NB4 (cell line): ENCODE measurements around the gene TMEM41A.
A peak's percentile ranks its signal among the peaks of the same experiment; 100 is the strongest.
"Not testable (repeated sequence)": the region's sequence is repeated elsewhere in the genome, so short reads cannot be mapped to it uniquely, and the experiment has no call there.

Experiments used
- DNase-seq: peaks from one replicate; pipeline ENCODE4 v3.0.0; 2010; ENCODE audit warnings: low read depth
- H3K4me3 ChIP-seq: one replicate; pipeline ENCODE4 v1.5.1; 2011; ENCODE audit warnings: mild to moderate bottlenecking, low read depth, low read length, moderate library complexity
- MAX ChIP-seq: IDR thresholded peaks from 2 replicates; pipeline ENCODE4 v1.6.1; 2011; ENCODE audit warnings: low read depth, low read length
- MYC ChIP-seq: IDR thresholded peaks from 2 replicates; pipeline ENCODE4 v1.6.1; 2011; ENCODE audit warnings: low read depth, low read length
- POLR2A ChIP-seq: IDR thresholded peaks from 2 replicates; pipeline ENCODE4 v1.6.1; 2011; ENCODE audit warnings: mild to moderate bottlenecking; ENCODE audit not compliant: insufficient read length; ENCODE audit errors: extremely low read depth
- TF ChIP-seq, protein P1 (sequence below): IDR thresholded peaks from one replicate; pipeline ENCODE4 v1.5.1; 2012; ENCODE audit warnings: low read depth, low read length

The TMEM41A gene

GRCh38 chr3:185473290-185473815, 25.5 kb downstream of the TMEM41A start:
- DNase-seq = no peak
- no peak overlapping the region for H3K4me3 ChIP-seq
- TF ChIP-seq POLR2A (no peak), MAX (no peak), MYC (no peak)

GRCh38 chr3:185470323-185470722, 28.5 kb downstream of the TMEM41A start:
- no peak for DNase-seq
- H3K4me3 ChIP-seq = no peak overlapping the region
- TF ChIP-seq MYC (no peak), POLR2A (no peak), MAX (no peak)
- TF ChIP-seq, protein P1, sequence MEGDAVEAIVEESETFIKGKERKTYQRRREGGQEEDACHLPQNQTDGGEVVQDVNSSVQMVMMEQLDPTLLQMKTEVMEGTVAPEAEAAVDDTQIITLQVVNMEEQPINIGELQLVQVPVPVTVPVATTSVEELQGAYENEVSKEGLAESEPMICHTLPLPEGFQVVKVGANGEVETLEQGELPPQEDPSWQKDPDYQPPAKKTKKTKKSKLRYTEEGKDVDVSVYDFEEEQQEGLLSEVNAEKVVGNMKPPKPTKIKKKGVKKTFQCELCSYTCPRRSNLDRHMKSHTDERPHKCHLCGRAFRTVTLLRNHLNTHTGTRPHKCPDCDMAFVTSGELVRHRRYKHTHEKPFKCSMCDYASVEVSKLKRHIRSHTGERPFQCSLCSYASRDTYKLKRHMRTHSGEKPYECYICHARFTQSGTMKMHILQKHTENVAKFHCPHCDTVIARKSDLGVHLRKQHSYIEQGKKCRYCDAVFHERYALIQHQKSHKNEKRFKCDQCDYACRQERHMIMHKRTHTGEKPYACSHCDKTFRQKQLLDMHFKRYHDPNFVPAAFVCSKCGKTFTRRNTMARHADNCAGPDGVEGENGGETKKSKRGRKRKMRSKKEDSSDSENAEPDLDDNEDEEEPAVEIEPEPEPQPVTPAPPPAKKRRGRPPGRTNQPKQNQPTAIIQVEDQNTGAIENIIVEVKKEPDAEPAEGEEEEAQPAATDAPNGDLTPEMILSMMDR = no peak

GRCh38 chr3:185469542-185469941, 29.3 kb downstream of the TMEM41A start:
- H3K4me3 ChIP-seq = no peak overlapping the region
- DNase-seq = no peak
- TF ChIP-seq, protein P1 = no peak
- TF ChIP-seq MYC (no peak), MAX (no peak), POLR2A (no peak)

DNA sequence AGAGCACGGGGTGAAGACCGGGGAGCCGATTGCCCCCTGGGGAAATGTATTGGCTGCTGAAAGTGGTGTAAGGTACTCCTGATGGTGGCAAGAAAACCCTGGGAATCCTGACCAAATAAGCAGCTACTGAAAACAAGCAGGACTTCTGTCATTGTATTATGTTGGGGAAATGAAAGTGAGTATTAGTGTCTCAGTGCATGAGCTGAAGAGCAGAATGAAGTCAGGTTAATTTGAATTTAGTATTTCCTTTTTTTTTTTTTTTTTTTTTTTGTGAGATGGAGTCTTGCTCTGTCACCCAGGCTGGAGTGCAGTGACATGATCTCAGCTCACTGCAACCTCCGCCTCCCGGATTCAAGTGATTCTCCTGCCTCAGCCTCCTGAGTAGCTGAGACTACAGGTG, 32.7 kb downstream of the TMEM41A start:
- not testable (repeated sequence) for DNase-seq, H3K4me3 ChIP-seq

DNA sequence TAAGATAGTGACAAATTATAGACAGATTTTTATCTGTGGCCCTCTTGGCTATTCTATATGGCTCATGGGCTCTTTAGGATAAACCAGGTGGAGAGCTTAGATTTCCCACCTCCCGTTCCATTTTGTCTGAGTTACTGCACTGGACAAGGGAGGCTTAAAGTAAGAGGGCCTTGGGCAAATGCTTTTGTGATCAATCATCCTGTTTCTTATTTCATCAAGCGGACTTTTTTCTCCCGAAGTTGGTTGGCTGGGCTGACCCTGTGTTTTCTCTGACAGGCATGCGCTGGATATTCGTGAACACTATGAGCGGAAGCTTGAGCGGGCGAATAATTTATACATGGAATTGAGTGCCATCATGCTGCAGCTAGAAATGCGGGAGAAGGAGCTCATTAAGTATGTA, 33.4 kb downstream of the TMEM41A start:
- DNase-seq = no peak
- no peak overlapping the region for H3K4me3 ChIP-seq
- no peak for TF ChIP-seq MAX

- TF ChIP-seq, protein P1 = no peak
- TF ChIP-seq MYC (no peak), POLR2A (no peak), MAX (no peak)
- peak; percentile 19 for DNase-seq
- no peak overlapping the region for H3K4me3 ChIP-seq
Measured at GRCh38 chr3:185460719-185461350, 38.0 kb downstream of the TMEM41A start.

- DNase-seq = no peak
- TF ChIP-seq MAX (no peak), POLR2A (no peak), MYC (no peak)
- TF ChIP-seq, protein P1 = no peak
- no peak overlapping the region for H3K4me3 ChIP-seq
Measured at GRCh38 chr3:185460309-185460708, 38.5 kb downstream of the TMEM41A start.
